Stimulated activated CD8-positive, alpha-beta memory T cell treated with anti-CD3 and anti-CD28 coated beads, Interleukin-12 subunit alpha, Interleukin-12 subunit beta, amount 100 ng/mL, for 4 hours (primary cell): ENCODE data around the gene SPAG16.
"Not testable (repeated sequence)": the region's sequence is repeated elsewhere in the genome, so short reads cannot be mapped to it uniquely, and the experiment has no call there.

ENCODE experiments used
- DNase-seq: peaks from one replicate; pipeline ENCODE4 v3.0.0-alpha.2; 2020; ENCODE audit warnings: low read depth

Gene SPAG16

DNA sequence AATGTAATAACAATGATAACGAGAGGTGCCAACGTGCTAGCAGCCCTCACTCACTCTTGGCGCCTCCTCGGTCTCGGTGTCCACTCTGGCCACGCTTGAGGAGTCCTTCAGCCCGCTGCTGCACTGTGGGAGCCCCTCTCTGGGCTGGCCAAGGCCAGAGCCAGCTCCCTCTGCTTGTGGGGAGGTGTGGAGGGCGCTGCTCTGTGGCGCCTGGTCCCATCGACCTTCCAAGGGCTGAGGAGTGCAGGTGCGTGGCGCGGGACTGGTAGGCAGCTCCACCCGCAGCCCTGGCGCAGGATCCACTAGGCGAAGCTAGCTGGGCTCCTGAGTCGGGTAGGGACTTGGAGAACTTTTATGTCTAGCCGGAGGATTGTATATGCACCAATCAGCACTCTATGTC, 417.1 kb downstream of the SPAG16 start:
- DNase-seq, result not testable (repeated sequence)

DNA sequence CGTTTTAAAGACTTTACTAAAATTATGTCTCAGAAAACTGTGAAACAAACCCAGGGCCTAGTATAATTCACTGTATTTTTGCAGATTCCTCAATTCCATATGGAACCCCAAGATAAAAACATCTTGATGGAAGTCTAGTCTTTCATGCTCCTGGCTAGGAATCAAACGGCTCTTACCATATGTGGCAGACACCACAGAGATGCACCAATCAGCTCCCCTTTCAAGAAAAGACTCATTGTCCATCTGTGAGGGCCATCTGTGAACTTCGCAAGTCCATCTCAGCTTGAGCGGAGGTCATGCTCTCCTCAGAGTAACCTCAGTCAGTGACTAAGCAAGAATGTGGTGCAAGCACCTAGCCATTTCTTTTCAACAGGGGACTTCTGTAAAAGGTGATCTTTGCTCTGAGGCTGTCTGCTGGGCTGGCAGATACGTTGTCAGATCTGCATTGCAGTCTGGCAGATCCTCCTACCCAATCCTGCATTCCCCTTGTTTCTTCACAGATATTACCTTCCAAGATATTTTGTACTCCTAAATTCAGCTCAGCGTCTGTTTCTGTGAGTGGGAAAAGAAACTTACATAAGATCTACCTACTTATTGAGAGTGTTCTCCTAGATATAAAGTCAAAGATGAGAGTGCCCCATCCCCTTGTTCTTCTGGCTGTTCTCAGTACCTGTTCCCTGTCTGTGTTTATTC, 419.3 kb downstream of the SPAG16 start:
- DNase-seq, result no peak

DNA sequence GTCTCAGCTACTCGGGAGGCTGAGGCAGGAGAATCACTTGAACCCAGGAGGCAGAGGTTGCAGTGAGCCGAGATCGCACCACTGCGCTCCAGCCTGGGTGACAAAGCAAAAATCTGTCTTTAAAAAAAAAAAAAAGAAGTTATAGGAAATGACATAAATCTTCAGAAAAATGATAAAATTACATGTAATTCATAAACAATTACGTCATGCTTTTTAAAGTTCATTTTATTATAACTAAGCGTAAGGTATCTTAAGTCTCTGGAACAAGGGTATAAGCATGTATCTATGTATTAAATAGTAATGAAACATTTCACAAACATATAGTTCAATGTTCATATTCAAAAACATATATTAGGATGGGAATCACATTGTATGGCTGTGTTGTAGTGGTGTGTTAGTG, 425.9 kb downstream of the SPAG16 start:
- no peak for DNase-seq

DNA sequence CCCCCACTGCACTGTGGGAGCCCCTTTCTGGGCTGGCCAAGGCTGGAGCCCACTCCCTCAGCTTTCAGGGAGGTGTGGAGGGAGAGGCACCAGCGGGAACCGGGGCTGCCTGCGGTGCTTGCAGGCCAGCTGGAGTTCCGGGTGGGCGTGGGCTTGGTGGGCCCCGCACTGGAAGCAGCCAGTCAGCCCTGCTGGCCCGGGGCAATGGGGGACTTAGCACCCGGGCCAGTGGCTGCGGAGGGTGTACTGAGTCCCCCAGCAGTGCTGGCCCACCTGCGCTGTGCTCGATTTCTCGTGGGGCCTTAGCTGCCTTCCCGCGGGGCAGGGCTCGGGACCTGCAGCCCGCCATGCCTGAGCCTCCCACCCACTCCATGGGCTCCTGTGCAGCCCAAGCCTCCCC, 434.1 kb downstream of the SPAG16 start:
- DNase-seq, result not testable (repeated sequence)

DNA sequence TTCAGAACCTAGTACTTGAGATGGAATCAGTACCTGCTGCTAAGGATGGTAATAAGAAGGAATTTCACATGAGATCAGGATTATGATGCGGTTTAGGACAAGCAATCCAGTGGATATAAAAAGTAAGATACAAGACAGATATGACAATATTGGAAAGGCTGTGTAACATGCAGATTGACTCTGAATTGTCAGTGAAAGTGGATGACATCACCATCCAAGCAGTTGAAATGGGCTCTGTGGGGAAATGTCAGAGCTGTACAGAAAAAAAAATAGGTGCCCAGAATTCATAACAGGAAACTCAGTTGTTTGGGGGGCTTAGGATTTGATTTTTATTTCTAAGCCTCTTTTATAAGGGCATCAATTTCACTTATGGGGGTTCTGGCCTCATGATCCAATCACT, 438.3 kb downstream of the SPAG16 start:
- no peak for DNase-seq

DNA sequence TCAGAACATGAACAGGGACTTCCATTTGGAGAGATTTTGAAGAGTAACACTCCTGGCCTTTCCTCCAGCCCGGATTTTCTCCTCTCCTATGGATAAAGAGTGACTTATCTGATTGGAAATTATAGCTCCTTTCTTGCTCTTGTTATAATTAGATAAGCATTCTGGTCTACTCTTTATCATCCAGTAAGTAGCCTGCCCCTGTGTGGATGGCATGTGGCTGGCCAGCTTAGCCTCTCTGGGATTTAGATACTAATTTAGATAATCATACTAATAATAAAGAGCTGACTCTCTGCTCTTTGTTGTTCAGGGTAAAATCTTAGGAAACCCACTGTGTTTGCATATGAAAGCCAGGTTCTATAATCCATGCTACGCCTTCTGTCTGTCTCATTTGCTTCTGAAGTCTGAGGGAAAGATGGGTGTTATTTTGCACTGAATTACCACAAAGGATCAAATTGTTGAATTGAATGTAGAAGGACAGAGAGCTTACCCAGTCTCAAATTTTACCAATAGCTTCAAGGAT, 438.8 kb downstream of the SPAG16 start:
- no peak for DNase-seq

DNA sequence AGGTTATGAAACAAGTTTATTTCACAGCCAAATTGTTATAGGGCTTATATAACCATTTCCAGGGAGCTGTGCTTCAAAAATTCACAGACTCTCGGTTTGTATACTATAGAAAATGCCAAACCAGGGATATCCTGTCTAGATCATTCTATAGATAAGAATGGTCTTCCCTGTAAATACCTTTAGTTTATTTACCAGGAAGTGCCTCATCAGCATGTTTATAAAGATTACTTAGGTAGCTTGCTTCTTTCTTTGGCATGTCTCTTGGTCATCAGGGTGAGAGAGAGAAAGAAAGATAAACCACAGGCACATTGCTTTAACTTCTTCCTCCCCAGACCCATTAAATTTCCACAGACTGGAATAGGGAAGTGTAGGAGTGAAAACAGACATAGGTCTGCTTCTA, 439.4 kb downstream of the SPAG16 start:
- no peak for DNase-seq

DNA sequence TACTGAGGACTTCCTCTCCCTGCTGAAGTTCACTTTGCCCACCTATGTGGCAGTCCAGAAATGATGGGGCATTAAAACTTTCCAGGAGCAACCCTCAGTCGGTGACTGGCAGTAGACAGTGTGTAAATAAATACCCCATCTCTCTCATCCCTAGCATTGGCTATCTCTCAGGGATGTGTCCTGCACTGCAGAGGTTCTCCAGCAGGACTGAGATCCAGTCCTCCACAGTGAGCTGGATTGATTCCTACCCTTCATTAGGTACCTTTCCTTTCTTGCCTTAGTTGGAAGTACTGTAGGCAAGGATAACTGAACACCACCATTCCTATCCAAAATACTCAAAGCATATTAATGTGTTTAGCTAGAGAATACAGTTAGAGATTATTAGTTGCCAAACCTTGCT, 441.8 kb downstream of the SPAG16 start:
- DNase-seq, result no peak

DNA sequence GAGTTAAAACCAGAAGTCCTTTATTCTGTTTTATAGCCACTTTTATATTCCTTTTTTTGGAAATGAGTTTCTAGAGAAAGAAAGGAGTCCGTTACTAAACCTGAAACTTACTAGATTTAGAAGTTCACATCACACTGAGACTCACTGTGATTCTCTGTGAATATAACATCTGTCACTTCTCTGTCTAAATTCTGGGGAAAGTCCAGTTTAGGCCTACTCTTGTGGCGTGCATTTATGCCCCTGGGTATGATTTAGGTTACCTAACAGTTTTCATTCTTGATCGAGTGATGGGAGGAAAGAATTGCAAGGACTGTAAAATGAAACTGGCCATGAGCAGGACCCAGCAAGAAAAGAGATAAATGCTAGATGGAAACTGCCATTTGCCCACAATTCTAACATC, 449.6 kb downstream of the SPAG16 start:
- DNase-seq, result no peak

DNA sequence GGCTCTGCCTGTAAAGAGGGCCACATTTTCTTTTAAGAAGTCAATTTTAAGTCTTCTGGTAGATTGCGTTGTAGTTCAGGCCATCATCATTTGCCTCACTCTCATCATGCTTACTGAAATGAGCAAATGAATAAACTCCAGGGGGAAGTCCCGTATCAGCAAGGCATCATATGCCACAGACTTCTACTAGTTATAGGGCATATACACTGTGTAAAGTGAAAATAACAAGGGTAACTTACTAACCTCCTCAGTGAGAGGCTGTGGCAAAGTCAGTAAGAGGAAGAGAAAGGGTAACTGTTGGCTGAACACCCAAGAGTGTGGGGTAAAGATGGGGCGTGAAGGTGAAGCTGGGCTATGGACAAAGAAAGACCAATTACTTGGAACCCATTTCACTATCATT, 456.2 kb downstream of the SPAG16 start:
- no peak for DNase-seq

DNA sequence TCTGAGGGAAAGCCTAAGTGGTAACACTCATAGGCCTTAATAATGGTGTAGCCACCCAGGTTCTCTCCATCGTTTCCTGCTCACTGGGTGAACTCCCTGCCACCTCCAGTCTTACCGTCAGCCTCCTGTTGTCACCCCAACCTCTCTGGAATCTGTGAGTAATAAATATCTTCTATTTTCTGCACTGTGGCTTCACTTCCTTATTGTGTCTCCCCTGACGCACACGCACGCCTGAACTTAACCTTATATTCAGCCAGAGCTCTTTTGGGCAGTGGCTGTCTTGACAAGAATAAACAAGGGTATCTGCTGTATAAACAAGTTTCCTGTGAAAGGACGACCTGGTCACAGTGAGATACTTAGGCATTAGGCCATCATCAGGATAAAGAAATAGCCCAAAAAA, 467.2 kb downstream of the SPAG16 start:
- no peak for DNase-seq

DNA sequence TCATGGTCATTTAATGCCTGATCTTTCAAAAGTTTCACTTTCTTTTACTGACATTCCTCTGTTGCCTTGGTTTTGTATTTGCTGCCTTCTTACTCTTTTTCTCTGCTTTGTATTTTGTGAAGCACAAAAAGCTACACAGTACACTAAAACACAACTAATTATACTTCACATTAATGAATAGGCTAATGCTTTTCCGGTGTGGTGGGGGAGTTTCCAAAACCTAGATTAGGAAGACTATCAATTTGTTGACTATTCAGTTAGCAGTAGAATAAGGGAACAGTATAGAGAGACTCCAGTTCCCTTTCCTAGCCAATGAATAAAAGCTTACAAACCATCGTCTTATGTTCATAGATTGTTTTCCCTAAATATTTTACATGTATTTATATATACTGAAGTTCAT, 468.3 kb downstream of the SPAG16 start:
- no peak for DNase-seq

DNA sequence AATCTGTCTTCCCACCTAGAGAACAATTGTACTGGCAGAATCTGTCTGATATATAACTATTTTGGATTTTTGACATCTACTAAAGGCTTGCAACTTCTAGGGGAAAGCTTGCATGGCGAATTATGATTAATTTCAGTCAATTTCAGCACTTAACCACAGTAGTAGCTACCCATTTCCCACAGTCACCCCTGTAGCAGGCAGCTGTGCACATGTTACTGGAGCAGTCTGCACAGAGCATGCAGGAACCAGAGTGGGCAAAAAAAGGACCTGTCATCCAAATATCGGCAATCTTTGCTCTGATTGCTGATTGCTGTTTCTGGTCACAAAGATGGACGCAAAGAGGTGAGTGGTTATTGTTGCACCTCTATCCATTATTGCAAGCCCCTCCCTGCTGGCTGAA, 473.3 kb downstream of the SPAG16 start:
- DNase-seq, result no peak

DNA sequence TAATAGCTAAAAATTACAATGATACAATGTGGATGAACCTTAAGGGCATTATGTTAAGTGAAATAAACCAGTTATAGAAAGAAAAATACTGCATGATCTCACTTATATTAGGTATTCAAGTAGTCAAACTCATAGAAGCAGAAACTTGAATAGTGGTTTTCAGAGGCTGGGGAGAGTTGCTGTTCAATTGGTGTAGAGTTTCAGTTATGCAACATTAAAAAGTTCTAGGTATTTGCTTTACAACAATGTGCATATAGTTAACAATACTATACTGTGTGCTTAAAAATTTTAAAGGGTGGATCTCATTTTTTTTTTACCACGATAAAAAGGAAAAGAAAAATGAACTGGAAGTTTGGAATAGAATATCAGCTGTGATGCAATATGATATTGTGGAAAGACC, 479.1 kb downstream of the SPAG16 start:
- no peak for DNase-seq

DNA sequence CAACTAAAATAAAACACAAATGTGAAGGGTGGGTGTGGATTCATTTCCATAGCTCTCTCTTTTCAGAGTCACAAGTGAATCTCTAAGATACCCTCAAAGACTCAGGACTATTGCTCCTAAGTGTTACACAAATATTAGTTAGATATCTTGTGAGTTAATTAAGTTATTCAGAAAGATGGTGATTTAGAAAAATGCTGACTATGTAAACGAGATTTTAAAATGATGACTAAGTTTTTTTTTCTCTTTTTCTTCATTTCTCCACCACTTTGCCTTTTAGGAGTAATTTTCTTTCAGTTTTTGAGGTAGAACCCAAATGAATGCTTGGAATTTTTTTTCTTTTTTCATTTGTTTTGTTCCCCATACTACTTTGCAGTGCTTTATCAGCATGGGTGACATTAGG, 479.7 kb downstream of the SPAG16 start:
- DNase-seq, result no peak

DNA sequence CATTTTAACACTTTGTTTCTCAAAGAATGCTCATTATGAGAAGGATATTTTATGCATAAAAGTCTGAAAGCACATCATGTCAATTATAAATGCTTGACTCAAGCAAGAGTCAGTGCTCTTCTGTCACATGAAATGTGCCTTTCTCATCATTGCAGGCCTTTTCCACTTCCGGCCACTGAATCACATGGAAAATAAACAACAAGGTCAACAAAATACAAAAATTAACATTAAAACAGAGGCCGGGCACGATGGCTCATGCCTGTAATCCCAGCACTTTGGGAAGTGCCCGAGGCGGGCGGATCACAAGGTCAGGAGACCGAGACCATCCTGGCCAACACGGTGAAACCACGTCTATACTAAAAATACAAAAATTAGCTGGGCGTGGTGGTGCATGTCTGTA, 480.6 kb downstream of the SPAG16 start:
- DNase-seq, result no peak

DNA sequence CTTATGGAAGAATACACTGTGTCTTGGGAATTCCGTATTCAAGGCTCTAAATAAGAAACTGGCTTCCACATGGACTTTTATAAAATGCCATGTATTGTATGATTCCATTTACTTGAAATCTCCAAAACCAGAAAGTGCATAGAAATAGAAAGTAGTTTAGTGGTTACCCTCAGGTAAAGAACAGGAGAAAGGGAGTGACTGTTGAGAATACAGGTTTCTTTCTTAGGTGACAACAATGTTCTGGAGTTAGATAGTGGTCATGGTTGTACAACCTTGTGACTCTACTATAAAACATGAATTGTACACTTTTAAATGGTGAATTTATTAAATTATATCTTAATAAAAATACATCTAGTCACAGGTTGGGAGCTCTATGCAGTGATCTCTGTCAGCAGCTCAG, 481.8 kb downstream of the SPAG16 start:
- DNase-seq, result no peak

DNA sequence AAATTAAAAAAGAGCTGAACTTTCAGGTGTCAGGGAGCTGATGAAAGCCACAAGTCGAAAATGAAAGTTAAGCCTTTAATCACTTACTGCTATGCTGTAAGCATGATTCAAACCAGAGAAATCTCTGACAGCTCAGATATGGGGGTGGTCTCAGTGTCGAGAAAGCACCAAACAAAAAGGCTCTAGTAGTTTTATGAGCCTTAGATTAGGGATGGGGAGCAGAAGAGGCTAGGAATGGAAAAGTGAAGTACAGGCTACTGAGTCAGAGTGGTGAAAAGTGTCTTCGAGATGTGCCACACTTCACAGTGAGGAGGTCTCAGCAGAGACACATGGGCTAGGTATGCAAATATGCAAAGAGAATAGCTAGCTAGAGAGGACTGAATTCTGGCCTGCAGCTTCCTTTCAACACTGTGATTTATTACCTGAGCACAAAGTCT, 482.2 kb downstream of the SPAG16 start:
- no peak for DNase-seq

DNA sequence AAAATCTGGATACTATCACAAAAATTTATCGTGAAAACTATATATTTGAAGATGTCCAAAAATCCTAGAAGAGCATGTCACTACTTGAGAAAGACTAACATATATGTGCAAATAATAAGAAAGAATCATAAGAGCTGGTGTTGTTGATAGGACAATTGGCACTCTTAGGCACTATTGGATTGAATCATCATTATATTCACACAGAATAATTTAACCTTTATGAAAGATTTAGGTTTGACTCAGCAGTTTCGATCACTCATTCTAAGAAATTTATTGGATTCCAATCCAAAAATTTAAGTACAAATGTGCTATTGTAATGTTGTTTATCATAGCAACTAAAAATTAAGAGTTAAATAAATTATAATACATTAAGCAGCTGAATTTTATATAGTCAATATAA, 503.6 kb downstream of the SPAG16 start:
- no peak for DNase-seq

DNA sequence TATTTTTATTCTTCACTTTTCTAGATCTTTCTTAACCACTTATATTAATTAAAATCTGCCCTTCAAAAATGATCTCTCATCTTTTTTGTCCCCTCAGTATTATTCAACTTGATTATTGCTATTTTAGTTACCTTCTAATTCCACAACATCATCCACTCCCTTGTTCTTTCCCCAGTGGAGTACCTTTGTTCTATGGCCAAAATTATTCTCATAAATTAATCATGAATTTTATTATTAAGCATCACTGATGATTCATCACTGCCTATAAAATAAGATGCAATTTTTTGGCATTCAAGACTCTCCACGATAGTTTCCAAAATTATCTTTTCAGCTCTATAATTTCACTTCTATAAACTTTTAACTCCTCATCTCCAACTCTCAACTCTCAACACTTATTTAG, 505.7 kb downstream of the SPAG16 start:
- DNase-seq, result no peak

DNA sequence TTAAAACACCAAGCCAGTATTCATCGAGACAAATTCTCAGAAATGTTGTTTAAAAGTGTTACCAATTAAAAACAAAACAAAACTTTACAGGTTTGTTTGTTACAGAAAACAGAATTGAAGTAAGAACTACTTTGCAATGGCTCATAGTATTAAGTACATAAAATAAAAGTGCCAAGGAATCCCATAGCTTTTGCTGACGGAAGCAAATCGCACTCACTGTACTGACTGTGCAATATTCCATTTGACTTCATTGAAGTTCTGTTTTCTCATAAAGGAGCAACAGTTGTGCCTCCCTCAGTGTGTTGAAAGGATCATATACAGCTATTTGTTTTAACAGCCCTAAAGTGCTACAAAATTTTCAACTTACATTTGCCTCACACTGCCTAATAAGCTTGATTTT, 507.8 kb downstream of the SPAG16 start:
- DNase-seq, result no peak

DNA sequence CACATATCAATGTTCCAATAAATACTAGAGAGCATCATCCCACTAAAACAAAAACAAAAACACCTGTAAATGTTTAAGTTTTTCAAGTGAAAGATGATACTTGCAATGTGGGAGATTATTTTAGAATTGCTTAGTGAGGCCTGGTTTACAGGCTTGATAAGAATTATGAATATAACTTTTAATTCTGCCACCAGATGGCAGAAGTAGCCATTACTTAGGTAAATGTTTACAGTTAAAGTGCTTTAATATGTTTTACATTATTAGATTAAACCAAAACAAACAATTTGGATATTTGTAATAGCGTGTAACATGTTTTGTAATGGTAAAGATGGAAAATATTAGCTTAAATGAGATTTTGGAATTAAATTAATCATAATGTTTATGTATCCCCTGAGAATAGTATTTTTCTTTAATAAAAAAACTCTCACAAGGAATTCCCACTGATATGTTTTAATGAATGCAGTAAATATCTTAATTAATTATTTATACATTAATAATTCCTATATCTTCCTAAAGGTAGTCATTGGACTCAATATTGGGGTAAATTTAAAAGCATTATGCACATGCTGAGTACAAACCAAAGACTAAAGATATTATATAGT, 522.0 kb downstream of the SPAG16 start:
- no peak for DNase-seq

DNA sequence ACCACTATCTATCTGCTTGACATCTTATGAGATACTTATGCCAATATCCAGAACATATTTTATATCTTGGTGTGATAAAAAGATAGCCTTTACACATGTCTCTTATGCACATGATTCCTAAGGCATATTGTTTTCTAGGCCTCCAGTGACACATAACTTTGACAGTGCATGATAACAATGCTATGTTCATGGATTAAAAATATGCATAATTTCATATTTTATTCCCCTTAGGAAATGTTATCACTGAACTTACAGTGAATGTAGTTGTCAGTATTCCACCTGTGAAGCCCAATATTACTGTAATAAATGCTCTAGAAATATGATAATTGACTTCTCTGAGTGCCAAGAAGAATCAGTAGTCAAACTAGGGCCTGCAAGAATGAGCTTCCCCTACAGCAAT, 532.3 kb downstream of the SPAG16 start:
- DNase-seq, result no peak

DNA sequence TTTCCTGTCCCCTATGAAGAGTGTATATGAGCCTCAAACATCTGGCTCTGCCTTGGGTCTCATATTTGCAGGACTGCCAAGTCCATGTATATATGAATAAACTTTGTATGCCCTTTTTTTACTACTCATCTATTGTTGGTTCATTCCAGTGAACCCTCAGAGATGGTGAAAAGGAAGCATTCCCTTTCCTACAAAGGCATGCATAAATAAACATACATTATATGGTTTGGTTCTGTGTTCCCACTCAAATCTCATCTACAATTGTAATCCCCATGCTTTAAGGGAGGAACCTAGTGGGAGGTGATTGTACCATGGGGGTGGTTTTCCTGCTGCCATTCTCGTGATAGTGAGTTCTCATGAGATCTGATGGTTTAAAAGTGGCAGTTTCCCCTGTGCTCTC, 534.2 kb downstream of the SPAG16 start:
- no peak for DNase-seq
